Measurements from ENCODE around the gene CRKL.
A peak's percentile ranks its signal among the peaks of the same experiment; 100 is the strongest.
"Not testable (repeated sequence)": the region's sequence is repeated elsewhere in the genome, so short reads cannot be mapped to it uniquely, and the experiment has no call there.

CRKL gene

DNA sequence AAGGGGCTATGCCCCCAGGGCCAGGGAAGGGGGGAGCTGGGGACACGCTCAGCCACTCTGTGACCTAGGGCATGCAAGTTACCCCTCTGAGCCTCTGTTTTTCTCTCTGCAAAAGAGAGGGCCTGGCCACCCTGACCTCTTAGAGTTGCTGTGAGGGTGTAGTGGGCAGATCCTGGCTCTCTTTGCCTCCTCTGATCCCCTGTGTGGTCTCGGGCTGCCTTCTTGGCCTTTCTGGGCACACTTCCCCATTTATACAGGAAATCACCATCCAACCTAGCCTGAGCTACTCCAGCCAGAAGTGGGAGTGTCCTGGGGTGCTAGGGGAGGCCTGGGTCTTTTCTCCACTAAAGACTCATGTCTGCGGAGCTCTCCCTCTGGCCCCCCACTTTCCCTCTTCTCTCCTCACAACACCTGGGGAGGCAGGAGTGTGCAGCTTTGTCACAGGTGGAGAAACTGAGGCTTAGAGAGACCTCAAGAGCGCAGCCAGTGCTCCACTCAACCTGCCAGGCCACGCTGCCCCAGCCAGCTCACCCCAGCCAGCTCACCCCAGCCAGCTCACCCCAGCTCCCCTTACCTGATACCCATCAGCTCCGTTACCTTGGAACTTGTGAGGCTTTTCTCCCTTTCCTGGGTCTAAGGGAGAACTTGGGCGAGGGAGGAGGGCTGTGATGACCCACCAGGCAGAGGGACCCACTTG lies 51.2 kb downstream of the CRKL start:
- no peak for DNase-seq

DNA sequence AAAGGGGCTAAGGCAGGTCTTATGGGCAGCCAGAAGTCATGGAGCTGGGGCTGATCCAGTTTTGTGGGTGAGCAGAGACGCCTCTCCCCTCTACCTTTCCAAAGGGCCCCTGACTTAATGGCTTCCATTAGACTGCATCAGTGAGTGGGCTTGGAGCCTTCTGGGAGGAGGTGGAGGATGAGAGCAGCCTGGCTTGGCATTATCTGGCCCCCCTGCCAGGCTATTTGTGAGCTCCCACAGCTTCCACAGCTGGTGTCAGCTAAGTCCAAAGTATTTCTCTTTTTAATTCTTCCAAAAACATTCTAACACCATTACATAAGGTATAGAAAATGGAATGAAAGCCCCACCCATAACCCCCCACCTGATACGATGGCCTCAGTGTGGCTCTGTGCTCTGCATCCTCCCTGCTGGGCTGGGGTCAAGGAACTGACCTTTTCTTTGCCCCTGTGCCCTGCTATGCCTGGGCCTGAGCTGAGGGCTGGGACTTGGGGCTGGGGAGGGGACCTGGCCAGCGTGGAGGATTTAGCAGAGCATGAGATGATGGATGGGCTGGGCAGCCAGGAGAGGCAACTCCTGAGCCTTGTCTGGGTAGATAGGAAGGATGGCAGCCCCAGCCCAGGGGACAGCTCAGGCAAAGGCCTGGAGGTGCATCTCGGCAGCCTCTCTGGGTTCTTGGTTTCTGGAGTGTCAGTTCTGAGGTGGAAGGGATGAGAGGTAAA lies 53.9 kb downstream of the CRKL start:
- no peak for DNase-seq

DNA sequence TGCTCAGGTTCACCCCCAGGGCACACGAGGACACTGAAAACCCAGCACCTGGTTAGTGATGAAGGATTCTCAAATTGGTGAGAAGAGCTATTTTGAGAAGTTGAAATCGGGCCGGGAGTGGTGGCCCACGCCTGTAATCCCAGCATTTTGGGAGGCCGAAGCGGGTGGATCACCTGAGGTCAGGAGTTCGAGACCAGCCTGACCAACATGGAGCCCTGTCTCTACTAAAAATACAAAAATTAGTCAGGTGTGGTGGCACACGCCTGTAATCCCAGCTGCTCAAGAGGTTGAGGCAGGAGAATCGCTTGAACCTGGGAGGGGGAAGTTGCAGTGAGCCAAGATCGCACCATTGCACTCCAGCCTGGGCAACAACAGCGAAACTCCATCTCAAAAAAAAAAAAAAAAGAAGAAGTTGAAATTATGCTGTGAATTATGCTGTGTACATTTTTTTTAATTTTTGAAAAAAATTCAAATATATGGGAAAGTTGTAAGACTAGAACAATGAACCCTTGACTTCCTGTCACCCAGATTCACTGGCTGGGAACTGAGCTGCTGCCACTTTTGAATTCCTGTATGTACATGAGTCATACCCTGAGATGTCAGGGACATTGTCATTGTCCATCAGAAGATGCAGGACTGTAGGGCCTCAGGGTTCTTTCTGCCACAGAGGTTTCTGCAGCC lies 54.9 kb downstream of the CRKL start:
- DNase-seq: not testable (repeated sequence)

GRCh38 chr22:20972933-20973577 lies 55.8 kb downstream of the CRKL start:
- DNase-seq: no peak

DNA sequence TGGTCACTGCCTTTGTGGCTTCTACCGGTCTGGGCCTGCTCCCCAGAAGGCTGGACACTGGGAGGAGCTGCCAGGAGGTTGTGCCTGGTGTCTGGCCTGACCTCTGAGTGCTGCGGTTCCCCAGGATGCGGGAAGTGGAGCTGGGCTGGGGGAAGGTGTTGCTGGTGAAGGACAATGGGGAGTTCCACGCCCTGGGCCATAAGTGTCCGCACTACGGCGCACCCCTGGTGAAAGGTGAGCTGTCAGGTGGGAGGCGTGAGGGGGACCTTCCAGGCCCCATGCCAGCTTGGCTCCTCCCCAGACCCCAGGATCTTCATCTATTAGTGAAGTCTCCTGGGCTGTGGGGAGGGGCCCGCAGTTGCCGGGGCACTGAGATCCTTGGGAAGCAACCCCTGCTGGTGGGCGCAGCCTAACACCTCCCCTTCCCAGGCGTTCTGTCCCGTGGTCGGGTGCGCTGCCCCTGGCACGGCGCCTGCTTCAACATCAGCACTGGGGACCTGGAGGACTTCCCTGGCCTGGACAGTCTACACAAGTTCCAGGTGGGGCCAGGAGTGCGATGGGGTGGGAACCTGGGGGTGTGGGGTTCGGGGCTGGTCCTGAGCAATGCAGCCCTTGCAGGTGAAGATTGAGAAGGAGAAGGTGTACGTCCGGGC lies 56.6 kb downstream of the CRKL start:
- DNase-seq: no peak

GRCh38 chr22:20974336-20974955 lies 57.2 kb downstream of the CRKL start:
- DNase-seq: no peak

DNA sequence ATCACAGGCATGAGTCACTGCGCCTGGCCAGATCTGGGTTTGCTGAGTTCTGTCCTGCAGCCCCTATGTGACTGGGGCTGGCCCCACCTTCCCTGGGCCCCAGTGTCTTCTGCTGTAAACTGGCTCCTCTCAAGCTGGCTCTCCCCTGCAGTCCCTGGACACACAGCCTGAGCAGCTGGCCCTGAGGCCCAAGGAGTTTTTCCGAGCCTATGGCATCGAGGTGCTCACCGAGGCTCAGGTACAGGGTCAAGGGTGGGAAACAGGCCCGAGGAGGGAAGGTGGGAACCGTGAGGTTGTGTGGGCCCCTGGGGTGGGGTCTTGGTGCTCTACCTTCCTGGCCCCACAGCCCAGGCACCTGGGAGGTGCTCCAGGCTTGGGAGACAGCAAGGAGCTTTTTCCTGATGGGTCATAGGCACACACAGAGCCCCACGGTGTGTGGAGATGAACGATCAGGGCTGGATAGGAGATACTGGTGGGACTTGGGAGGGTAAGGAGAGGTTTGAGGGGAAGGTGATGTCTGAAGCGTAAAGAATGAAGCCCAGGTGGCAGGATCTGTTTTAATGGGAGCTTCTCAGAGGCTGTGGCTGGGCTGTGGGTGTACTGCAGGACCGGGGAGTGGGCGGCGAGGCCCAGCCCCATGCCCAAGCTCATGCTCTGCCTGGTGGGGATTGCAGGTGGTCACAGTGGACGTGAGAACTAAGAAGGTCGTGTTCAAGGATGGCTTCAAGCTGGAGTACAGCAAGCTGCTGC lies 58.5 kb downstream of the CRKL start:
- DNase-seq: no peak

GRCh38 chr22:20976291-20976877 lies 59.2 kb downstream of the CRKL start:
- no peak for DNase-seq

DNA sequence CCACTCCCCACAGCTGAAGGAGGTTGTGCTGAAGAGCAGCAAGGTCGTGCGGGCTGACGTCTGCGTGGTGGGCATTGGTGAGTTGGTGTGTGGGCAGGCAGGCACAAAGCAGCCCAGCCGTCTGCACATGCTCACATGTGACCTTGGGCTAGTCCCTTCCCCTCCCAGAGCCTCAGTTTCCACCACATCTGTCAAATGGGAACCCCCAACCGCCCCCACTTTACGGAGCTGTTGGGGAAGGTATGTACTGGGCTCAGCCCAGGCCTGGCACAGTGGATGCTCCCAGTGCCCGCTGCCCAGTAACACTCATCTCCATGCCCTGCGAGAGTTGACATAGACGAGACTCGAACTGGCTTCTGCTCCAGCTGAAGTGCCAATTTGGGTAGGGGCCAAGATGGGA lies 59.8 kb downstream of the CRKL start:
- no peak for DNase-seq

GRCh38 chr22:20977516-20978170 lies 60.4 kb downstream of the CRKL start:
- DNase-seq: no peak

DNA sequence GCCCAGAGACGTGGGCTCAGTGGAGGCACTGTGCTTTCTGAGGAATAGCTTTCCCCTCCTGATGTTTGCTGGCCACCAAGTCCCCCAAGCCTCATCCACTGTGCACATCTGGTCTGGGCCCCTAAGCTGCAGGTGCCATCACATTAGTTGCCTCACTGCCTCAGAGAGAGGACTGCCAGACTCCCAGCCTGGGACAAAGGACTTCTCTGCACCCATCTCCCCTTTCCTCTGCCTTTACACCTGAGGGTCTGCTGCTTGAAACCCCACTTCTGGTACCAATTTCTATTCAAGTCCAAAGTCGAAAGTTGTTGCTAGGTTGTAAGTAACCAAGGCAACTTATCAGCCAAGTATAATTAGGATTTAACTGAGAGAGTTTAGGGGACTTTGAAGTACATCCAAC lies 61.2 kb downstream of the CRKL start:
- no peak for DNase-seq

- peak; percentile 58 for DNase-seq
These were observed 62.1 kb downstream of the CRKL start for GRCh38 chr22:20979243-20979809.

DNA sequence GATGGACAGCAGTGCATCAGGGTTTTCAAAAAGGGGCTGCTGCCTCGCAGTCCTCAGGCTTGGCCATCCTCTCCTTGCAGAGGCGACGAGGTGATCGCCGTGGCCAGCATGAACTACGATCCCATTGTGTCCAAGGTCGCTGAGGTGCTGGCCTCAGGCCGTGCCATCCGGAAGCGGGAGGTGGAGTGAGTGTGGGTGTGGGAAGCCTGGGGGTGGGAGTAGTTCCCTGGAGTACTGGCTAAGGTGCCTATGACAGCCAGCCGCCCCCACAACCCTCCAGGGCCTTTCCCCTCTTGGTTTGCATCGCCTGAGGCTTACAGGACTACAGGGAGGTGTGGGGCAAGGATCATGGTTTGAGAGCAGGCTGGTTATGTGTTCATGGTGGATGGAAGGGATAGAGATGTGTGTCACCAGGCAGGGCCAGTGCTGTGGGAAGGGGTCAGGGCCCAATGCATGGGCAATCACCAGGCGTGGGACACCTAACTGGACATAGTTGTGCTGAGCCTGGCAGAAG lies 62.8 kb downstream of the CRKL start:
- no peak for DNase-seq

DNA sequence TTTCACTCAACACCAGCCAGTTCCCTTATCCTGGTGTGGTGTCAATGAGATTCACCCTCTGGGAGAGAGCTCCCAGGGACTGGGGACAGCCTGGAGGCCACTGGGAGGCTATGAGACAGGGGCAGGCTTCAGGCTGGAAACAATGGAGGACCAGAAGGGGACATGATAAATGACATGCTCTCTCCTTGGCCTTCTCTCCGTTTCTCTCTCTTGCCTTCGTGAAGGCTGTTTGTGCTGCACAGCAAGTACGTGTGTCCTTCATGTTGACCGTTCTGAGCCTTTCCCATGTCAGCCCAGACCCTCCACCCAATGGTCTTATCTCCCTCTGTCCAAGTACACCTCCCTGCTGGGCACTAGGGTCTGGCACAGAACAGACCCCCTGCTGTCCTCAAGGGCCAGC lies 63.3 kb downstream of the CRKL start:
- no peak for DNase-seq

- no peak for DNase-seq
These were observed 63.9 kb downstream of the CRKL start for GRCh38 chr22:20980938-20981722.

GRCh38 chr22:20981787-20982562 lies 64.8 kb downstream of the CRKL start, which contains the start of gene LZTR1:
Gene LZTR1 (plus strand): TSS chr22:20982297. CDS start chr22:20982372, 75 bp downstream.
- DNase-seq: peak; percentile 57

DNA sequence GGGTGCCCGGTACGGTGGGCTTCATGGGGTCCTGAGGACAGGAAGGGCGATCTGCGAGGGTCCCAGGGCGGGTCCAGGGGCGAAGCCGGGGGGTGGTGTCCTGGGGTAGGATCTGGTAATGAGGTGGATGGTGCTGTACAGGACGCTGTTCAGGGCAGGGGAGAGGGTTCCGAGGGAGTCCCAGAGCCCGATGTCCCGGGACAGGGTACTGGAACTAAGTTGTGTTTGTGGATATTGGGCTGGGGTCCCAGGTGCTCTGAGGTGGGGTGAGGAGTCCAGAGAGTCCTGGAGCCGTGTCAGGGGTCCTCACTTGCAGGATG lies 65.3 kb downstream of the CRKL start:
- DNase-seq: no peak

GRCh38 chr22:20983081-20983771 lies 66.0 kb downstream of the CRKL start:
- DNase-seq: no peak
